Thymus (tissue), 11 donors: ENCODE measurements around the gene UNC5A. TPM values are rescaled to one million over a fixed set of nuclear protein-coding genes. Genes with fewer than 3 reads are reported as not detected.

Source experiments
- DNase-seq, 9 donors: peaks; one replicate each; pipeline ENCODE4 v3.0.0-alpha.2; 2013; ENCODE audit warnings: low spot score in 9 of 9, low read depth in 6 of 9, missing footprints in 1 of 9
- H3K27ac ChIP-seq, 2 donors: one replicate each; pipeline ENCODE4 v1.5.1; 2013; ENCODE audit warnings: control low read depth in 1 of 2, low read depth in 1 of 2, low read length in 1 of 2, mild to moderate bottlenecking in 1 of 2, moderate library complexity in 1 of 2
- H3K27me3 ChIP-seq, 2 donors: one replicate each; pipeline ENCODE4 v1.5.1; 2013; ENCODE audit warnings: low read length in 1 of 2; ENCODE audit not compliant: control insufficient read depth in 2 of 2, insufficient read depth in 1 of 2
- H3K36me3 ChIP-seq, 2 donors: one replicate each; pipeline ENCODE4 v1.5.1; 2013; ENCODE audit warnings: low read length in 1 of 2, mild to moderate bottlenecking in 1 of 2, moderate library complexity in 1 of 2; ENCODE audit not compliant: control insufficient read depth in 2 of 2, insufficient read depth in 2 of 2
- H3K4me1 ChIP-seq, 2 donors: one replicate each; pipeline ENCODE4 v1.5.1; 2013; ENCODE audit warnings: low read length in 2 of 2; ENCODE audit not compliant: control insufficient read depth in 2 of 2, insufficient read depth in 2 of 2
- H3K4me3 ChIP-seq, 2 donors: one replicate each; pipeline ENCODE4 v1.5.1; 2013; ENCODE audit warnings: low read length in 2 of 2, control low read depth in 1 of 2, mild to moderate bottlenecking in 1 of 2
- H3K9me3 ChIP-seq, 2 donors: one replicate each; pipeline ENCODE4 v1.5.1; 2013; ENCODE audit warnings: low read length in 1 of 2, mild to moderate bottlenecking in 1 of 2; ENCODE audit not compliant: control insufficient read depth in 2 of 2, insufficient read depth in 1 of 2
- WGBS: extraction: QIAGEN DNeasy Blood & Tissue Kit; methylation state at CpG from one replicate; pipeline ENCODE4 v1.1.7; 2013; 5-methylcytosine and 5-hydroxymethylcytosine counted together
- polyA plus RNA-seq: library from polyadenylated mRNA; stranded (reverse); fragments of 200-250 nt; gene quantifications from one replicate; pipeline ENCODE4 v1.2.3, GENCODE V29; 2013
- total RNA-seq: library from RNA; stranded (reverse); fragments of 120-200 nt; gene quantifications from one replicate; pipeline ENCODE4 v1.2.4, GENCODE V29; 2013
- donor health status: healthy.

The UNC5A gene
- total and polyA plus RNA-seq, 2 donors = 0.28 to 0.30 TPM

- Histone ChIP-seq H3K4me1 (no peaks in the 10 kb centered on the region), H3K27me3 (peaks cover 0 to 46% of the 10 kb centered on the region in 2 donors), H3K9me3 (no peaks in the 10 kb centered on the region), H3K4me3 (no peak overlapping the region), H3K36me3 (no peaks in the 10 kb centered on the region), H3K27ac (no peak overlapping the region)
- WGBS = 85% methylated on average over 6 of the region's 6 CpGs
- DNase-seq = no peak
Observed at GRCh38 chr5:176845392-176845713, 35.0 kb downstream of the UNC5A start.

- DNase-seq = no peak
- no peaks in the 10 kb centered on the region for H3K9me3 ChIP-seq
- no peak overlapping the region for H3K4me3 ChIP-seq
- WGBS = 53% methylated on average over 24 of the region's 24 CpGs
- H3K27me3 ChIP-seq = peaks cover 0 to 37% of the 10 kb centered on the region in 2 donors
- no peaks in the 10 kb centered on the region for H3K4me1 ChIP-seq
- no peaks in the 10 kb centered on the region for H3K36me3 ChIP-seq
- H3K27ac ChIP-seq = no peak overlapping the region
Observed at GRCh38 chr5:176846335-176847140, 36.2 kb downstream of the UNC5A start.

GRCh38 chr5:176847148-176847547, 36.8 kb downstream of the UNC5A start:
- peaks cover 0 to 37% of the 10 kb centered on the region in 2 donors for H3K27me3 ChIP-seq
- WGBS = 66% methylated on average over 18 of the region's 18 CpGs

GRCh38 chr5:176847726-176848290, 37.4 kb downstream of the UNC5A start:
- WGBS = 89% methylated on average over 13 of the region's 13 CpGs
- H3K4me3 ChIP-seq = no peak overlapping the region
- no peak for DNase-seq
- no peaks in the 10 kb centered on the region for H3K4me1 ChIP-seq
- peaks cover 0 to 41% of the 10 kb centered on the region in 2 donors for H3K27me3 ChIP-seq
- no peaks in the 10 kb centered on the region for H3K9me3 ChIP-seq
- no peaks in the 10 kb centered on the region for H3K36me3 ChIP-seq
- H3K27ac ChIP-seq = no peak overlapping the region

More at GRCh38 chr5:176847148-176847547, 36.8 kb downstream of the UNC5A start:
- no peak overlapping the region for H3K4me3 ChIP-seq
- no peaks in the 10 kb centered on the region for H3K9me3 ChIP-seq
- H3K36me3 ChIP-seq = no peaks in the 10 kb centered on the region
- H3K27ac ChIP-seq = no peak overlapping the region
- H3K4me1 ChIP-seq = no peaks in the 10 kb centered on the region
- no peak for DNase-seq

GRCh38 chr5:176848651-176849050, 38.3 kb downstream of the UNC5A start:
- no peaks in the 10 kb centered on the region for H3K4me1 ChIP-seq
- H3K27me3 ChIP-seq = peaks cover 0 to 39% of the 10 kb centered on the region in 2 donors
- 89% methylated on average over 13 of the region's 13 CpGs for WGBS
- H3K9me3 ChIP-seq = no peaks in the 10 kb centered on the region
- no peak for DNase-seq
- H3K27ac ChIP-seq = no peak overlapping the region
- H3K36me3 ChIP-seq = no peaks in the 10 kb centered on the region
- H3K4me3 ChIP-seq = no peak overlapping the region

- Histone ChIP-seq H3K9me3 (no peaks in the 10 kb centered on the region), H3K27ac (no peak overlapping the region), H3K4me1 (no peaks in the 10 kb centered on the region), H3K4me3 (no peak overlapping the region), H3K27me3 (peaks cover 0 to 37% of the 10 kb centered on the region in 2 donors), H3K36me3 (no peaks in the 10 kb centered on the region)
- DNase-seq = no peak
- 76% methylated on average over 7 of the region's 7 CpGs for WGBS
Observed at GRCh38 chr5:176849611-176850227, 39.4 kb downstream of the UNC5A start.

GRCh38 chr5:176850371-176851245, 40.2 kb downstream of the UNC5A start:
- H3K27ac ChIP-seq = no peak overlapping the region
- H3K36me3 ChIP-seq = no peaks in the 10 kb centered on the region
- H3K9me3 ChIP-seq = no peaks in the 10 kb centered on the region
- no peak for DNase-seq
- no peak overlapping the region for H3K4me3 ChIP-seq
- peaks cover 0 to 31% of the 10 kb centered on the region in 2 donors for H3K27me3 ChIP-seq
- H3K4me1 ChIP-seq = no peaks in the 10 kb centered on the region
- 89% methylated on average over 21 of the region's 21 CpGs for WGBS

- H3K27ac ChIP-seq = no peak overlapping the region
- DNase-seq = no peak
- WGBS = 87% methylated on average over 12 of the region's 12 CpGs
- no peak overlapping the region for H3K4me3 ChIP-seq
- no peaks in the 10 kb centered on the region for H3K36me3 ChIP-seq
- no peaks in the 10 kb centered on the region for H3K4me1 ChIP-seq
- H3K27me3 ChIP-seq = peaks cover 0 to 26% of the 10 kb centered on the region in 2 donors
- H3K9me3 ChIP-seq = no peaks in the 10 kb centered on the region
Observed at GRCh38 chr5:176851380-176851779, 41.0 kb downstream of the UNC5A start.
